A549 (cell line): ENCODE results near the gene NLGN2. TPM values are rescaled to one million over a fixed set of nuclear protein-coding genes. Genes with fewer than 3 reads are reported as not detected.

Source experiments
- ATAC-seq, 2 experiments: fragments of 200-7000 bp in 1 of 2; fragments of >200 bp in 1 of 2; cut with Nextera tagmentation in 1 of 2; cut with Tn5 transposase in 1 of 2; 3 replicates each; pipeline versions ENCODE4 v1.8.0 to v1.9.1; 2018 to 2020; ENCODE audit warnings: mild to moderate bottlenecking in 1 of 2, moderate library complexity in 1 of 2
- CTCF ChIA-PET: fragments of 300-600 bp; sonication (Branson Sonifier 250); formaldehyde crosslinking; extraction: SDS; loops from one replicate; lab custom pipeline; 2021; ENCODE audit warnings: antibody characterized with exemption, inconsistent platforms; lab: Yijun Ruan, JAX
- POLR2A ChIA-PET: fragments of 350-600 bp; formaldehyde crosslinking; extraction: SDS; loops from one replicate; lab custom pipeline; 2021; ENCODE audit warnings: antibody characterized with exemption, inconsistent platforms; lab: Yijun Ruan, JAX
- DNase-seq, 2 experiments: peaks; one replicate each; pipeline versions ENCODE4 v3.0.0 to v3.0.0-alpha.2; 2011 to 2016; ENCODE audit warnings: low read depth in 1 of 2, low spot score in 1 of 2
- FAIRE-seq: peaks from 2 replicates; lab custom pipeline; 2011; peaks lifted over from hg19 to GRCh38; lab: Jason Lieb, UNC
- H3K27ac ChIP-seq, 2 experiments: fragments of >200 bp; sonication (Bioruptor Twin); formaldehyde crosslinking; 3 replicates each; pipeline ENCODE4 v1.5.1; 2016 to 2017
- H3K4me1 ChIP-seq: fragments of >200 bp; sonication (Bioruptor Twin); formaldehyde crosslinking; 3 replicates; pipeline ENCODE4 v1.6.1; 2016
- H3K4me2 ChIP-seq: fragments of >200 bp; sonication (Bioruptor Twin); formaldehyde crosslinking; 3 replicates; pipeline ENCODE4 v1.6.1; 2016
- H3K4me3 ChIP-seq: fragments of >200 bp; sonication (Bioruptor Twin); formaldehyde crosslinking; 3 replicates; pipeline ENCODE4 v1.5.1; 2016
- H3K9me3 ChIP-seq: fragments of >200 bp; sonication (Bioruptor Twin); formaldehyde crosslinking; 3 replicates; pipeline ENCODE4 v1.6.1; 2016
- BHLHE40 ChIP-seq: IDR thresholded peaks from 2 replicates; pipeline ENCODE4 v1.6.1; 2012; ENCODE audit warnings: low read depth, low read length, inconsistent platforms
- CBX2 ChIP-seq: fragments of 200-600 bp; sonication (generic); IDR thresholded peaks from 2 replicates; pipeline ENCODE4 v1.6.1; 2016; ENCODE audit warnings: low read depth, mild to moderate bottlenecking, borderline replicate concordance
- CBX8 ChIP-seq: fragments of 200-600 bp; sonication (generic); IDR thresholded peaks from 2 replicates; pipeline ENCODE4 v1.6.1; 2016
- CHD2 ChIP-seq: fragments of 150-350 bp; IDR thresholded peaks from 2 replicates; pipeline ENCODE4 v1.6.1; 2014; ENCODE audit warnings: low read length; ENCODE audit not compliant: partially characterized antibody
- CHD4 ChIP-seq: fragments of 200-600 bp; sonication (generic); IDR thresholded peaks from 2 replicates; pipeline ENCODE4 v1.6.1; 2016; ENCODE audit warnings: antibody characterized with exemption, mild to moderate bottlenecking, borderline replicate concordance
- GATA3 ChIP-seq: IDR thresholded peaks from 2 replicates; pipeline ENCODE4 v1.6.1; 2012; ENCODE audit warnings: borderline replicate concordance
- HES2 ChIP-seq: fragments of >200 bp; sonication (Bioruptor Twin); formaldehyde crosslinking; IDR thresholded peaks from 2 replicates; pipeline ENCODE4 v1.6.1; 2016
- HEYL ChIP-seq: fragments of 250-450 bp; sonication (Bioruptor Pico); IDR thresholded peaks from 2 replicates; pipeline ENCODE4 v1.8.0; 2021; ENCODE audit warnings: mild to moderate bottlenecking, moderate library complexity
- HOXA7 ChIP-seq: fragments of 250-450 bp; sonication (Bioruptor Pico); IDR thresholded peaks from 2 replicates; pipeline ENCODE4 v1.5.0; 2020; ENCODE audit warnings: mild to moderate bottlenecking, moderate library complexity
- HOXB5 ChIP-seq: fragments of 250-450 bp; sonication (Bioruptor Pico); IDR thresholded peaks from 2 replicates; pipeline ENCODE4 v1.5.0; 2020; ENCODE audit warnings: mild to moderate bottlenecking, moderate library complexity
- JUN ChIP-seq, 2 experiments: fragments of >200 bp; sonication (Bioruptor Twin); formaldehyde crosslinking; IDR thresholded peaks; 2 replicates in 1 of 2; 3 replicates in 1 of 2; pipeline ENCODE4 v1.6.1; 2016 to 2017
- KDM1A ChIP-seq: fragments of 200-600 bp; sonication (generic); IDR thresholded peaks from 2 replicates; pipeline ENCODE4 v1.6.1; 2016; ENCODE audit warnings: low read depth, mild to moderate bottlenecking
- MAFK ChIP-seq: fragments of 450-650 bp; IDR thresholded peaks from 2 replicates; pipeline ENCODE4 v1.6.1; 2014; ENCODE audit not compliant: partially characterized antibody
- MAZ ChIP-seq: fragments of 150-350 bp; IDR thresholded peaks from 2 replicates; pipeline ENCODE4 v1.6.1; 2014; ENCODE audit warnings: antibody characterized with exemption, low read depth, low read length, borderline replicate concordance
- MYC ChIP-seq: IDR thresholded peaks from 2 replicates; pipeline ENCODE4 v1.6.1; 2012; ENCODE audit warnings: mild to moderate bottlenecking, inconsistent platforms, low read length, improper control_type of control experiment, borderline replicate concordance
- NR3C1 ChIP-seq: fragments of >200 bp; sonication (Bioruptor Twin); formaldehyde crosslinking; IDR thresholded peaks from 3 replicates; pipeline ENCODE4 v1.6.1; 2017
- PBX3 ChIP-seq: IDR thresholded peaks from 2 replicates; pipeline ENCODE4 v1.6.1; 2012
- RARB ChIP-seq: fragments of 250-450 bp; sonication (Bioruptor Pico); IDR thresholded peaks from 2 replicates; pipeline ENCODE4 v1.8.0; 2021; ENCODE audit warnings: mild to moderate bottlenecking, moderate library complexity
- REST ChIP-seq: fragments of 200-600 bp; sonication (generic); IDR thresholded peaks from 2 replicates; pipeline ENCODE4 v1.6.1; 2016; ENCODE audit warnings: antibody characterized with exemption, mild to moderate bottlenecking, moderate library complexity
- RFX5 ChIP-seq: fragments of 450-650 bp; IDR thresholded peaks from 2 replicates; pipeline ENCODE4 v1.7.1; 2014; ENCODE audit warnings: antibody characterized with exemption, mild to moderate bottlenecking, moderate library complexity
- SMC3 ChIP-seq: fragments of >200 bp; sonication (Bioruptor Twin); formaldehyde crosslinking; IDR thresholded peaks from 3 replicates; pipeline ENCODE4 v1.6.1; 2018; ENCODE audit warnings: inconsistent platforms
- ZFP36 ChIP-seq: fragments of 450-650 bp; IDR thresholded peaks from 2 replicates; pipeline ENCODE4 v1.6.1; 2014; ENCODE audit warnings: borderline replicate concordance; ENCODE audit not compliant: partially characterized antibody
- WGBS: methylation state at CpG from one replicate; pipeline ENCODE4 v1.1.6; 2017; ENCODE audit errors: missing lambda C conversion rate; 5-methylcytosine and 5-hydroxymethylcytosine counted together
- polyA plus RNA-seq, 4 experiments: library from polyadenylated mRNA; depleted of rRNA in 3 of 4; stranded (reverse); fragments of >200 nt; fragmentation: RNase III in 1 of 4; extraction: RNeasy Plus Mini Kit Qiagen cat#74134 plus additional on column Dnase treatment in 1 of 4; gene quantifications; 2 replicates in 3 of 4; 3 replicates in 1 of 4; pipeline ENCODE4 v1.2.3, GENCODE V29; 2011 to 2017

NLGN2 gene
- polyA plus RNA-seq, 2 of the 4 experiments (the other 2 are of a cell fraction) = 4.1 to 27.5 TPM

- no peak for ATAC-seq
- Histone ChIP-seq H3K4me2 (no peak overlapping the region), H3K27ac (no peak overlapping the region), H3K9me3 (no peaks in the 10 kb centered on the region), H3K4me1 (peaks cover 15% of the 10 kb centered on the region), H3K4me3 (no peak overlapping the region)
- DNase-seq = no peak
- TF ChIP-seq NR3C1 (no peak), HOXB5 (CRISPR knock-in tag) (no peak), MYC (no peak), HES2 (no peak), ZFP36 (no peak), CHD4 (no peak), HOXA7 (CRISPR knock-in tag) (no peak), SMC3 (no peak), RARB (CRISPR knock-in tag) (no peak), GATA3 (no peak)
- WGBS = 95% methylated on average over 40 of the region's 44 CpGs
- ChIA-PET CTCF (interaction anchor here (0.7 to 30.1 kb wide), 12 partner anchors 11 to 150 kb away, joined by 3 to 342 read pairs (median 6); partner anchors contain the start of genes CHRNB1, FGF11, POLR2A and SENP3), POLR2A (interaction anchor here (0.6 kb wide), 1 partner anchor 18 kb away, joined by 3 read pairs; no protein-coding TSS in a partner anchor)
- FAIRE-seq = no peak
Observed at GRCh38 chr17:7462474-7463371, 55.1 kb downstream of the NLGN2 start.

- POLR2A ChIA-PET = no interaction called here
- FAIRE-seq = no peak
- Histone ChIP-seq H3K4me1 (peaks cover 16% of the 10 kb centered on the region), H3K4me3 (no peak overlapping the region)
- CTCF ChIA-PET = interaction anchor here (1.0 to 30.1 kb wide), 7 partner anchors 11 to 121 kb away, joined by 3 to 342 read pairs (median 8); partner anchors contain the start of genes CHRNB1, FGF11, POLR2A and TMEM102
- TF ChIP-seq MAZ = no peak
- TF ChIP-seq RFX5 = no peak
- TF ChIP-seq MAFK = no peak
- TF ChIP-seq KDM1A = no peak
- no peak for TF ChIP-seq ZFP36
- TF ChIP-seq HOXA7 (CRISPR knock-in tag) = no peak
- TF ChIP-seq HEYL (CRISPR knock-in tag) = no peak
- TF ChIP-seq PBX3 = no peak
- no peak for TF ChIP-seq REST
- TF ChIP-seq RARB (CRISPR knock-in tag) = no peak
- no peak for TF ChIP-seq JUN (IDR thresholded peaks at IDR 0.05)
- no peak for TF ChIP-seq CBX8
- TF ChIP-seq CBX2 = no peak
- no peak for TF ChIP-seq CHD2
- no peak for TF ChIP-seq BHLHE40
- TF ChIP-seq, all 56 proteins: peak for 0
- DNase-seq (no peak), ATAC-seq (no peak)
- no peak overlapping the region for H3K4me2 ChIP-seq
- H3K9me3 ChIP-seq = no peaks in the 10 kb centered on the region
- WGBS = 90% methylated on average over 13 of the region's 14 CpGs
- H3K27ac ChIP-seq = no peak overlapping the region
Observed at GRCh38 chr17:7463372-7463846, 55.8 kb downstream of the NLGN2 start.
